Fibroblast of lung (primary cell): ENCODE measurements around the gene SLC34A1. TPM values are rescaled to one million over a fixed set of nuclear protein-coding genes. Genes with fewer than 3 reads are reported as not detected.
A peak's percentile ranks its signal among the peaks of the same experiment; 100 is the strongest.
"Not testable (repeated sequence)": the region's sequence is repeated elsewhere in the genome, so short reads cannot be mapped to it uniquely, and the experiment has no call there.

ENCODE experiments used
- DNase-seq, 2 donors: peaks; one replicate each; pipeline versions ENCODE4 v3.0.0 to v3.0.0-alpha.2; 2010; ENCODE audit warnings: low read depth in 2 of 2
- H2AFZ ChIP-seq: 2 replicates; pipeline ENCODE4 v1.5.1; 2012; ENCODE audit warnings: low read length, control low read depth, inconsistent platforms
- H3K27ac ChIP-seq: 2 replicates; pipeline ENCODE4 v1.5.1; 2011; ENCODE audit warnings: low read length, control low read depth; ENCODE audit not compliant: insufficient read depth
- H3K27me3 ChIP-seq: 2 replicates; pipeline ENCODE4 v1.5.1; 2011; ENCODE audit warnings: mild to moderate bottlenecking, low read length; ENCODE audit not compliant: control insufficient read depth, insufficient read depth
- H3K36me3 ChIP-seq: 2 replicates; pipeline ENCODE4 v1.5.1; 2011; ENCODE audit warnings: low read length; ENCODE audit not compliant: control insufficient read depth, insufficient read depth
- H3K4me1 ChIP-seq: 2 replicates; pipeline ENCODE4 v1.5.1; 2011; ENCODE audit warnings: low read length; ENCODE audit not compliant: control insufficient read depth, insufficient read depth; ENCODE audit errors: extremely low read depth
- H3K4me2 ChIP-seq: 2 replicates; pipeline ENCODE4 v1.5.1; 2011; ENCODE audit warnings: low read length, control low read depth; ENCODE audit not compliant: insufficient read depth; ENCODE audit errors: extremely low read depth
- H3K4me3 ChIP-seq, 4 experiments: fragments of 200-600 bp in 1 of 4; sonication (generic) in 1 of 4; replicated peaks in 1 of 4; 2 replicates each; pipeline ENCODE4 v1.5.1; 2011 to 2016; ENCODE audit warnings: low read length in 4 of 4, low read depth in 3 of 4, mild to moderate bottlenecking in 3 of 4, control low read depth in 2 of 4, inconsistent platforms in 1 of 4, mixed read lengths in 1 of 4; ENCODE audit not compliant: insufficient read depth in 1 of 4; ENCODE audit errors: control extremely low read depth in 1 of 4
- H3K79me2 ChIP-seq: 2 replicates; pipeline ENCODE4 v1.5.1; 2012; ENCODE audit warnings: mild to moderate bottlenecking, low read length, inconsistent platforms; ENCODE audit not compliant: control insufficient read depth, insufficient read depth
- H3K9ac ChIP-seq: 2 replicates; pipeline ENCODE4 v1.5.1; 2011; ENCODE audit warnings: mild to moderate bottlenecking, low read length, control low read depth; ENCODE audit not compliant: insufficient read depth
- H3K9me3 ChIP-seq: 2 replicates; pipeline ENCODE4 v1.5.1; 2012; ENCODE audit warnings: low read depth, low read length; ENCODE audit not compliant: control insufficient read depth, insufficient read depth
- H4K20me1 ChIP-seq: 2 replicates; pipeline ENCODE4 v1.5.1; 2011; ENCODE audit warnings: low read length; ENCODE audit not compliant: control insufficient read depth, insufficient read depth; ENCODE audit errors: extremely low read depth
- CTCF ChIP-seq, 2 donors: IDR thresholded peaks in 1 of 2; conservative IDR thresholded peaks in 1 of 2; 1 replicate in 1 of 2; 2 replicates in 1 of 2; pipeline ENCODE4 v1.5.1; 2011 to 2012; ENCODE audit warnings: low read length in 2 of 2, control low read depth in 1 of 2, inconsistent platforms in 1 of 2, low read depth in 1 of 2, mild to moderate bottlenecking in 1 of 2
- EZH2 ChIP-seq: IDR thresholded peaks from 2 replicates; pipeline ENCODE4 v1.5.1; 2012; ENCODE audit warnings: low read length, control low read depth, mild to moderate bottlenecking; ENCODE audit errors: missing control alignments
- polyA plus RNA-seq, 2 donors: library from polyadenylated mRNA; depleted of rRNA in 1 of 2; stranded (reverse) in 1 of 2; unstranded in 1 of 2; fragments of >200 nt; gene quantifications; 2 replicates each; pipeline ENCODE4 v1.2.1, GENCODE V29; 2011 to 2012; ENCODE audit warnings: missing spikeins in 1 of 2
- total RNA-seq: library from RNA; depleted of rRNA; stranded (reverse); fragments of >200 nt; gene quantifications from 2 replicates; pipeline ENCODE4 v1.2.1, GENCODE V29; 2014

Gene SLC34A1
- total and polyA plus RNA-seq, 2 donors (not counting 1 experiment from before 2014, with no cell fraction given) = not detected

- no peaks in the 10 kb centered on the region for H3K9me3 ChIP-seq
- H3K27me3 ChIP-seq = peaks cover 2% of the 10 kb centered on the region
- H3K9ac ChIP-seq = no peak overlapping the region
- no peaks in the 10 kb centered on the region for H4K20me1 ChIP-seq
- H3K27ac ChIP-seq = no peak overlapping the region
- no peak overlapping the region for H2AFZ ChIP-seq
- TF ChIP-seq CTCF (conservative IDR thresholded peaks at IDR 0.05 in 1 of 2, IDR thresholded peaks at IDR 0.05 in 1 of 2; ENCODE audit: low read depth in 1 of 2, low read length in 2 of 2) (no peak), EZH2 (no peak)
- H3K4me3 ChIP-seq = no peak overlapping the region
- H3K79me2 ChIP-seq = no peaks in the 10 kb centered on the region
- no peaks in the 10 kb centered on the region for H3K36me3 ChIP-seq
- no peaks in the 10 kb centered on the region for H3K4me1 ChIP-seq
- H3K4me2 ChIP-seq = no peak overlapping the region
- DNase-seq = peak; percentile 37 to 89
These were observed 34.8 kb downstream of the SLC34A1 start for GRCh38 chr5:177419046-177419445.

- DNase-seq, H3K36me3 ChIP-seq, H3K9ac ChIP-seq, H3K4me3 ChIP-seq, H3K4me1 ChIP-seq, H3K79me2 ChIP-seq, H3K9me3 ChIP-seq, H2AFZ ChIP-seq, H3K27ac ChIP-seq, H3K4me2 ChIP-seq, H3K27me3 ChIP-seq, H4K20me1 ChIP-seq: not testable (repeated sequence)
These were observed 36.2 kb downstream of the SLC34A1 start for GRCh38 chr5:177420472-177420871.

GRCh38 chr5:177421062-177421798 lies 37.0 kb downstream of the SLC34A1 start:
- Histone ChIP-seq H3K4me1 (peaks cover 4% of the 10 kb centered on the region), H3K4me3 (no peak overlapping the region), H3K36me3 (no peaks in the 10 kb centered on the region), H4K20me1 (no peaks in the 10 kb centered on the region), H3K79me2 (no peaks in the 10 kb centered on the region), H3K4me2 (no peak overlapping the region), H3K27ac (no peak overlapping the region), H3K27me3 (no peaks in the 10 kb centered on the region), H2AFZ (no peak overlapping the region), H3K9me3 (no peaks in the 10 kb centered on the region), H3K9ac (no peak overlapping the region)
- TF ChIP-seq CTCF (conservative IDR thresholded peaks at IDR 0.05 in 1 of 2, IDR thresholded peaks at IDR 0.05 in 1 of 2; ENCODE audit: low read depth in 1 of 2, low read length in 2 of 2) (no peak), EZH2 (no peak)
- no peak for DNase-seq
